ENCODE results near the gene PLEKHF1. TPM values are rescaled to one million over a fixed set of nuclear protein-coding genes. Genes with fewer than 3 reads are reported as not detected.

Gene PLEKHF1
- total and polyA plus RNA-seq, 7 donors: 1.2 to 34.6 (median 19.4) TPM

- 94 to 97% methylated on average over 2 of the region's 2 CpGs for WGBS, 2 donors
- DNase-seq: no peak
- intact Hi-C loops (cut with DNase I): no loop called here
- Histone ChIP-seq H3K9me3 (no peaks in the 10 kb centered on the region), H3K27ac (no peak overlapping the region), H3K4me3 (no peak overlapping the region), H3K4me1 (peaks cover 0 to 15% (median 14%) of the 10 kb centered on the region in 4 donors), H3K36me3 (no peaks in the 10 kb centered on the region), H3K27me3 (no peaks in the 10 kb centered on the region)
- TF ChIP-seq EP300 (IDR thresholded peaks at IDR 0.05) (no peak), CTCF (IDR thresholded peaks at IDR 0.05) (no peak), POLR2A (IDR thresholded peaks at IDR 0.05) (no peak)
These were observed 31.2 kb downstream of the PLEKHF1 start for GRCh38 chr19:29696565-29696846.

GRCh38 chr19:29697523-29698261 is 32.4 kb downstream of the PLEKHF1 start:
- peaks cover 0 to 15% (median 14%) of the 10 kb centered on the region in 4 donors for H3K4me1 ChIP-seq
- DNase-seq: no peak
- H3K27ac ChIP-seq: no peak overlapping the region
- intact Hi-C loops (cut with DNase I): no loop called here
- WGBS, 2 donors: 71 to 82% methylated on average over 10 of the region's 10 CpGs
- H3K9me3 ChIP-seq: no peaks in the 10 kb centered on the region
- H3K36me3 ChIP-seq: peaks cover 0 to 11% (median 8%) of the 10 kb centered on the region in 4 donors
- TF ChIP-seq POLR2A (IDR thresholded peaks at IDR 0.05): no peak
- TF ChIP-seq CTCF (IDR thresholded peaks at IDR 0.05): no peak
- no peak for TF ChIP-seq POLR2AphosphoS5 (IDR thresholded peaks at IDR 0.05)
- TF ChIP-seq EP300 (IDR thresholded peaks at IDR 0.05): no peak
- H3K4me3 ChIP-seq: no peak overlapping the region
- H3K27me3 ChIP-seq: no peaks in the 10 kb centered on the region

GRCh38 chr19:29699861-29700260 is 34.6 kb downstream of the PLEKHF1 start:
- no peak for TF ChIP-seq POLR2A (IDR thresholded peaks at IDR 0.05)
- TF ChIP-seq EP300 (IDR thresholded peaks at IDR 0.05): no peak
- TF ChIP-seq POLR2AphosphoS5 (IDR thresholded peaks at IDR 0.05): no peak
- TF ChIP-seq CTCF (IDR thresholded peaks at IDR 0.05): no peak
- Histone ChIP-seq H3K9me3 (no peaks in the 10 kb centered on the region), H3K27ac (no peak overlapping the region), H3K36me3 (peaks cover 0 to 26% (median 11%) of the 10 kb centered on the region in 4 donors), H3K4me1 (peaks cover 0 to 2% (median 2%) of the 10 kb centered on the region in 4 donors), H3K4me3 (no peak overlapping the region), H3K27me3 (no peaks in the 10 kb centered on the region)
- no peak for DNase-seq
- intact Hi-C loops (cut with DNase I): no loop called here
- 85 to 89% methylated on average over 5 of the region's 5 CpGs for WGBS, 2 donors

GRCh38 chr19:29700498-29700897 is 35.2 kb downstream of the PLEKHF1 start:
- WGBS, 2 donors: 82 to 83% methylated on average over 6 of the region's 6 CpGs
- Histone ChIP-seq H3K27me3 (no peaks in the 10 kb centered on the region), H3K4me1 (no peaks in the 10 kb centered on the region), H3K9me3 (no peaks in the 10 kb centered on the region), H3K36me3 (peaks cover 0 to 32% (median 11%) of the 10 kb centered on the region in 4 donors), H3K27ac (no peak overlapping the region), H3K4me3 (no peak overlapping the region)
- intact Hi-C loops (cut with DNase I): no loop called here
- DNase-seq: no peak
- no peak for TF ChIP-seq EP300 (IDR thresholded peaks at IDR 0.05)
- TF ChIP-seq CTCF (IDR thresholded peaks at IDR 0.05): no peak
- TF ChIP-seq POLR2AphosphoS5 (IDR thresholded peaks at IDR 0.05): no peak
- TF ChIP-seq POLR2A (IDR thresholded peaks at IDR 0.05): no peak
